Endodermal cell (in vitro differentiated cells): ENCODE results near the gene ELMO1. TPM values are rescaled to one million over a fixed set of nuclear protein-coding genes. Genes with fewer than 3 reads are reported as not detected.

Experiments
- DNase-seq: peaks from one replicate; pipeline ENCODE4 v3.0.0-alpha.2; 2017
- H3K27ac ChIP-seq: 2 replicates; pipeline ENCODE4 v1.5.1; 2013; ENCODE audit warnings: mild to moderate bottlenecking, low read depth, low read length, moderate library complexity
- H3K27me3 ChIP-seq: 2 replicates; pipeline ENCODE4 v1.6.1; 2013; ENCODE audit warnings: mild to moderate bottlenecking, low read length, moderate library complexity; ENCODE audit not compliant: insufficient read depth, control insufficient read depth, poor library complexity, severe bottlenecking
- H3K36me3 ChIP-seq: 2 replicates; pipeline ENCODE4 v1.7.0; 2013; ENCODE audit warnings: mild to moderate bottlenecking, low read length, moderate library complexity; ENCODE audit not compliant: control insufficient read depth, insufficient read depth
- H3K4me1 ChIP-seq: one replicate; pipeline ENCODE4 v1.7.0; 2013; ENCODE audit warnings: low read length; ENCODE audit not compliant: control insufficient read depth, insufficient read depth
- H3K4me3 ChIP-seq: 2 replicates; pipeline ENCODE4 v1.5.1; 2013; ENCODE audit warnings: mild to moderate bottlenecking, low read length, moderate library complexity
- H3K9ac ChIP-seq: 2 replicates; pipeline ENCODE4 v1.6.1; 2013; ENCODE audit warnings: mild to moderate bottlenecking, low read length, moderate library complexity; ENCODE audit not compliant: poor library complexity, severe bottlenecking; ENCODE audit errors: extremely low read depth
- H3K9me3 ChIP-seq: 2 replicates; pipeline ENCODE4 v1.6.1; 2013; ENCODE audit warnings: mild to moderate bottlenecking, low read length, moderate library complexity; ENCODE audit not compliant: control insufficient read depth
- H3K27ac Mint-ChIP-seq: 2 replicates; pipeline ENCODE4 v1.8.0; 2020; ENCODE audit warnings: mixed read lengths
- H3K27me3 Mint-ChIP-seq: 2 replicates; pipeline ENCODE4 v1.8.0; 2021; ENCODE audit warnings: mild to moderate bottlenecking, mixed read lengths; ENCODE audit not compliant: insufficient read depth
- H3K36me3 Mint-ChIP-seq: 2 replicates; pipeline ENCODE4 v1.8.0; 2020; ENCODE audit warnings: low read depth, mixed read lengths
- H3K4me1 Mint-ChIP-seq: 2 replicates; pipeline ENCODE4 v1.8.0; 2020; ENCODE audit warnings: mixed read lengths
- H3K4me3 Mint-ChIP-seq: 2 replicates; pipeline ENCODE4 v1.8.0; 2020; ENCODE audit warnings: mild to moderate bottlenecking, moderate library complexity, mixed read lengths
- H3K9me3 Mint-ChIP-seq: 2 replicates; pipeline ENCODE4 v1.8.0; 2020; ENCODE audit warnings: mild to moderate bottlenecking, mixed read lengths
- CTCF ChIP-seq: fragments of 200-600 bp; sonication (generic); conservative IDR thresholded peaks from 2 replicates; pipeline ENCODE4 v1.5.0; 2021; ENCODE audit warnings: antibody characterized with exemption, mild to moderate bottlenecking
- WGBS, 2 experiments: methylation state at CpG; one replicate each; pipeline versions ENCODE4 v1.1.5 to v1.1.7; 2013; ENCODE audit warnings: missing lambda C conversion rate in 2 of 2, mixed read lengths in 1 of 2; ENCODE audit not compliant: insufficient coverage in 1 of 2, insufficient read length in 1 of 2; 5-methylcytosine and 5-hydroxymethylcytosine counted together
- total RNA-seq, 2 donors: library from RNA; stranded (reverse); fragmentation: NEBNext Ultra II Directional in 1 of 2; extraction: Animal tissue kit (Norgen Biotek cat#: 25700) in 1 of 2; gene quantifications; 2 replicates in 1 of 2; 3 replicates in 1 of 2; pipeline ENCODE4 v1.2.1, GENCODE V29; 2021

The ELMO1 gene
- total RNA-seq, 2 donors from 2014 or later = 120 to 131 TPM

- no peak overlapping the region for H3K4me3 Mint-ChIP-seq
- Histone ChIP-seq H3K4me1 (peaks cover 15% of the 10 kb centered on the region), H3K27ac (no peak overlapping the region), H3K36me3 (peaks cover 68% of the 10 kb centered on the region), H3K27me3 (no peaks in the 10 kb centered on the region), H3K4me3 (peak overlapping the region; percentile 61), H3K9me3 (peaks cover 62% of the 10 kb centered on the region), H3K9ac (no peak overlapping the region)
- WGBS, 2 experiments = 94% methylated on average over 8 of the region's 8 CpGs
- peaks cover 52% of the 10 kb centered on the region for H3K9me3 Mint-ChIP-seq
- no peak for DNase-seq
- H3K27ac Mint-ChIP-seq = no peak overlapping the region
- no peak for TF ChIP-seq CTCF
- no peaks in the 10 kb centered on the region for H3K27me3 Mint-ChIP-seq
- H3K36me3 Mint-ChIP-seq = peaks cover 70% of the 10 kb centered on the region
- H3K4me1 Mint-ChIP-seq = peaks cover 37% of the 10 kb centered on the region
These were observed 72.3 kb downstream of the ELMO1 start for GRCh38 chr7:37376386-37376785.

- H3K4me1 Mint-ChIP-seq = peaks cover 45% of the 10 kb centered on the region
- H3K27ac ChIP-seq = no peak overlapping the region
- TF ChIP-seq CTCF = no peak
- no peaks in the 10 kb centered on the region for H3K27me3 Mint-ChIP-seq
- no peak for DNase-seq
- peaks cover 29% of the 10 kb centered on the region for H3K9me3 Mint-ChIP-seq
- H3K4me3 ChIP-seq = no peak overlapping the region
- peaks cover 36% of the 10 kb centered on the region for H3K9me3 ChIP-seq
- H3K36me3 Mint-ChIP-seq = peaks cover 36% of the 10 kb centered on the region
- peak overlapping the region; percentile 58 for H3K27ac Mint-ChIP-seq
- H3K4me1 ChIP-seq = peaks cover 8% of the 10 kb centered on the region
- H3K27me3 ChIP-seq = no peaks in the 10 kb centered on the region
- peaks cover 39% of the 10 kb centered on the region for H3K36me3 ChIP-seq
- 93 to 100% methylated on average over 3 of the region's 3 CpGs for WGBS, 2 experiments
- H3K9ac ChIP-seq = no peak overlapping the region
- no peak overlapping the region for H3K4me3 Mint-ChIP-seq
These were observed 75.9 kb downstream of the ELMO1 start for GRCh38 chr7:37372750-37373149.

- no peak overlapping the region for H3K9ac ChIP-seq
- H3K27ac ChIP-seq = no peak overlapping the region
- peak overlapping the region; percentile 37 for H3K27ac Mint-ChIP-seq
These were observed 76.9 kb downstream of the ELMO1 start for GRCh38 chr7:37371755-37372154.

More at GRCh38 chr7:37371755-37372154, 76.9 kb downstream of the ELMO1 start:
- H3K4me1 ChIP-seq = peaks cover 8% of the 10 kb centered on the region
- H3K9me3 ChIP-seq = peaks cover 31% of the 10 kb centered on the region
- H3K4me3 ChIP-seq = no peak overlapping the region
- no peaks in the 10 kb centered on the region for H3K27me3 ChIP-seq
- no peak overlapping the region for H3K4me3 Mint-ChIP-seq
- H3K36me3 Mint-ChIP-seq = peaks cover 28% of the 10 kb centered on the region
- DNase-seq = peak; percentile 89
- peaks cover 29% of the 10 kb centered on the region for H3K36me3 ChIP-seq
- H3K27me3 Mint-ChIP-seq = no peaks in the 10 kb centered on the region
- peaks cover 19% of the 10 kb centered on the region for H3K9me3 Mint-ChIP-seq
- WGBS, 2 experiments = 19 to 44% methylated on average over 2 to 5 of the region's 5 CpGs
- H3K4me1 Mint-ChIP-seq = peaks cover 53% of the 10 kb centered on the region
- no peak for TF ChIP-seq CTCF
